H1 (cell line): Measurements from ENCODE around the gene CTIF. TPM values are rescaled to one million over a fixed set of nuclear protein-coding genes. Genes with fewer than 3 reads are reported as not detected.

Experiments
- CTCF ChIA-PET: fragments of 300-600 bp; sonication (Branson Sonifier 250); formaldehyde crosslinking; loops from one replicate; lab custom pipeline; 2021; ENCODE audit not compliant: partially characterized antibody; lab: Charles Lee
- POLR2A ChIA-PET: fragments of 300-600 bp; sonication (Branson Sonifier 250); formaldehyde crosslinking; loops from one replicate; lab custom pipeline; 2021; ENCODE audit warnings: inconsistent platforms; ENCODE audit not compliant: partially characterized antibody; lab: Charles Lee
- DNase-seq, 2 experiments: peaks; one replicate each; pipeline versions ENCODE4 v3.0.0 to v3.0.0-alpha.2; 2010 to 2022; ENCODE audit warnings: low spot score in 2 of 2, low read depth in 1 of 2, mixed read lengths in 1 of 2
- FAIRE-seq: peaks from 2 replicates; lab custom pipeline; 2011; peaks lifted over from hg19 to GRCh38; lab: Jason Lieb, UNC
- H2AFZ ChIP-seq: 2 replicates; pipeline ENCODE4 v1.8.1; 2012; ENCODE audit warnings: low read length, inconsistent platforms
- H2AK5ac ChIP-seq: 2 replicates; pipeline ENCODE4 v1.6.1; 2013; ENCODE audit warnings: low read depth, low read length
- H2BK120ac ChIP-seq: replicated peaks from 2 replicates; pipeline ENCODE3; 2013; ENCODE audit warnings: low read depth, low read length, inconsistent platforms
- H2BK12ac ChIP-seq: 2 replicates; pipeline ENCODE4 v1.6.1; 2013; ENCODE audit warnings: low read depth, low read length
- H2BK15ac ChIP-seq: 2 replicates; pipeline ENCODE4 v1.6.1; 2013; ENCODE audit warnings: low read length
- H2BK20ac ChIP-seq: 2 replicates; pipeline ENCODE4 v1.6.1; 2013; ENCODE audit warnings: low read length
- H2BK5ac ChIP-seq: 2 replicates; pipeline ENCODE4 v1.6.1; 2013; ENCODE audit warnings: low read depth, low read length
- H3K14ac ChIP-seq: 2 replicates; pipeline ENCODE4 v1.6.1; 2013; ENCODE audit warnings: inconsistent platforms; ENCODE audit not compliant: insufficient read length
- H3K18ac ChIP-seq: 2 replicates; pipeline ENCODE4 v1.6.1; 2013; ENCODE audit warnings: low read length; ENCODE audit errors: extremely low read depth
- H3K23ac ChIP-seq: 2 replicates; pipeline ENCODE4 v1.6.1; 2013; ENCODE audit warnings: inconsistent platforms; ENCODE audit not compliant: insufficient read length
- H3K23me2 ChIP-seq: 2 replicates; pipeline ENCODE4 v1.6.1; 2013; ENCODE audit warnings: low read depth, low read length
- H3K27ac ChIP-seq: 2 replicates; pipeline ENCODE4 v1.6.1; 2011; ENCODE audit warnings: low read depth, low read length, inconsistent platforms
- H3K27me3 ChIP-seq, 4 experiments: replicated peaks in 1 of 4; 1 replicate in 1 of 4; 2 replicates in 3 of 4; pipeline versions ENCODE4 v1.6.1 to v1.8.1; 2011 to 2013; ENCODE audit warnings: low read length in 3 of 4, mild to moderate bottlenecking in 3 of 4, inconsistent platforms in 2 of 4, mixed read lengths in 2 of 4, moderate library complexity in 1 of 4; ENCODE audit not compliant: control insufficient read depth in 3 of 4, insufficient read depth in 3 of 4; ENCODE audit errors: extremely low read depth in 1 of 4
- H3K36me3 ChIP-seq, 4 experiments: 2 replicates each; pipeline versions ENCODE4 v1.6.1 to v1.8.1; 2011 to 2013; ENCODE audit warnings: mild to moderate bottlenecking in 4 of 4, low read length in 3 of 4, moderate library complexity in 2 of 4, control low read depth in 1 of 4, inconsistent platforms in 1 of 4; ENCODE audit not compliant: insufficient read depth in 4 of 4, control insufficient read depth in 2 of 4
- H3K4ac ChIP-seq: replicated peaks from 2 replicates; pipeline ENCODE3; 2013; ENCODE audit warnings: low read length, low read depth, mixed read lengths, inconsistent platforms; ENCODE audit not compliant: insufficient read length
- H3K4me1 ChIP-seq, 4 experiments: replicated peaks in 1 of 4; 1 replicate in 1 of 4; 2 replicates in 3 of 4; pipeline versions ENCODE4 v1.6.1 to v1.8.1; 2011 to 2013; ENCODE audit warnings: low read length in 3 of 4, inconsistent platforms in 2 of 4, mixed read lengths in 1 of 4; ENCODE audit not compliant: insufficient read depth in 4 of 4, control insufficient read depth in 3 of 4
- H3K4me2 ChIP-seq, 2 experiments: 2 replicates each; pipeline versions ENCODE4 v1.6.1 to v1.8.1; 2011 to 2013; ENCODE audit warnings: low read depth in 2 of 2, low read length in 2 of 2, control low read depth in 1 of 2, inconsistent platforms in 1 of 2, mild to moderate bottlenecking in 1 of 2; ENCODE audit not compliant: insufficient read depth in 1 of 2
- H3K4me3 ChIP-seq, 4 experiments: fragments of 200-600, 300-600 bp in 1 of 4; sonication (generic), shearing (Covaris generic), sonication (Bioruptor Twin) in 1 of 4; 2 replicates each; pipeline versions ENCODE4 v1.5.1 to v1.8.1; 2011 to 2016; ENCODE audit warnings: low read length in 4 of 4, low read depth in 3 of 4, control low read depth in 2 of 4, inconsistent platforms in 2 of 4, mild to moderate bottlenecking in 2 of 4, mixed read lengths in 1 of 4, moderate library complexity in 1 of 4; ENCODE audit not compliant: insufficient read depth in 2 of 4; ENCODE audit errors: extremely low read depth in 1 of 4
- H3K56ac ChIP-seq: replicated peaks from 2 replicates; pipeline ENCODE3; 2013; ENCODE audit warnings: low read depth, mild to moderate bottlenecking, mixed read lengths, low read length, inconsistent platforms; ENCODE audit not compliant: insufficient read length
- H3K79me1 ChIP-seq: 2 replicates; pipeline ENCODE4 v1.6.1; 2013; ENCODE audit warnings: low read depth, low read length, control low read depth
- H3K79me2 ChIP-seq, 2 experiments: 2 replicates each; pipeline versions ENCODE4 v1.6.1 to v1.8.1; 2012 to 2013; ENCODE audit warnings: low read length in 2 of 2, mild to moderate bottlenecking in 2 of 2, inconsistent platforms in 1 of 2; ENCODE audit not compliant: insufficient read depth in 2 of 2, control insufficient read depth in 1 of 2
- H3K9ac ChIP-seq, 4 experiments: replicated peaks in 1 of 4; 1 replicate in 1 of 4; 2 replicates in 3 of 4; pipeline versions ENCODE4 v1.6.1 to v1.8.1; 2011 to 2013; ENCODE audit warnings: low read depth in 3 of 4, low read length in 3 of 4, control low read depth in 2 of 4, mild to moderate bottlenecking in 2 of 4, moderate library complexity in 2 of 4, inconsistent platforms in 1 of 4; ENCODE audit errors: extremely low read depth in 1 of 4
- H3K9me3 ChIP-seq, 2 experiments: 2 replicates each; pipeline versions ENCODE4 v1.6.1 to v1.8.1; 2012 to 2013; ENCODE audit warnings: mild to moderate bottlenecking in 2 of 2, moderate library complexity in 2 of 2, control low read depth in 1 of 2, inconsistent platforms in 1 of 2, low read depth in 1 of 2, low read length in 1 of 2, mixed read lengths in 1 of 2; ENCODE audit not compliant: insufficient read depth in 2 of 2
- H4K20me1 ChIP-seq, 2 experiments: replicated peaks in 1 of 2; 2 replicates each; pipeline versions ENCODE3 to v1.8.1; 2011 to 2013; ENCODE audit warnings: inconsistent platforms in 2 of 2, low read length in 2 of 2, mild to moderate bottlenecking in 1 of 2; ENCODE audit not compliant: insufficient read depth in 2 of 2, control insufficient read depth in 1 of 2
- H4K5ac ChIP-seq: 2 replicates; pipeline ENCODE4 v1.6.1; 2013; ENCODE audit warnings: low read length, low read depth, mixed read lengths, inconsistent platforms; ENCODE audit not compliant: insufficient read length
- H4K8ac ChIP-seq: 2 replicates; pipeline ENCODE4 v1.8.0; 2013; ENCODE audit warnings: mild to moderate bottlenecking, moderate library complexity, low read length, inconsistent platforms; ENCODE audit not compliant: insufficient read depth; ENCODE audit errors: extremely low read depth
- H4K91ac ChIP-seq: replicated peaks from 2 replicates; pipeline ENCODE3; 2013; ENCODE audit warnings: low read length, mixed read lengths, inconsistent platforms; ENCODE audit not compliant: insufficient read length
- CHD1 ChIP-seq: IDR thresholded peaks from 2 replicates; pipeline ENCODE4 v1.6.1; 2012; ENCODE audit warnings: low read depth, low read length, improper control_type of control experiment
- EGR1 ChIP-seq: IDR thresholded peaks from 2 replicates; pipeline ENCODE4 v1.6.1; 2011; ENCODE audit warnings: low read depth, low read length, borderline replicate concordance
- HDAC2 ChIP-seq, 2 experiments: fragments of 300-600 bp in 1 of 2; sonication (generic) in 1 of 2; IDR thresholded peaks; 2 replicates each; pipeline ENCODE4 v1.6.1; 2011 to 2012; ENCODE audit warnings: low read depth in 2 of 2, low read length in 2 of 2, mild to moderate bottlenecking in 2 of 2, moderate library complexity in 2 of 2, borderline replicate concordance in 1 of 2, inconsistent platforms in 1 of 2
- JUN ChIP-seq: IDR thresholded peaks from 2 replicates; pipeline ENCODE4 v1.6.1; 2011; ENCODE audit warnings: low read depth, mild to moderate bottlenecking, improper control_type of control experiment, low read length
- NRF1 ChIP-seq: IDR thresholded peaks from 2 replicates; pipeline ENCODE4 v1.6.1; 2011; ENCODE audit warnings: mild to moderate bottlenecking, low read depth, low read length, improper control_type of control experiment
- SIRT6 ChIP-seq: IDR thresholded peaks from one replicate; pipeline ENCODE4 v1.7.1; 2012; ENCODE audit warnings: low read length, inconsistent platforms
- WGBS, 2 experiments: shearing (Covaris generic) in 1 of 2; methylation state at CpG; one replicate each; pipeline versions ENCODE4 v1.1.6 to v1.1.7; 2013 to 2015; ENCODE audit warnings: low lambda C conversion rate in 2 of 2, mixed read lengths in 2 of 2, inconsistent platforms in 1 of 2, low coverage in 1 of 2, missing lambda C conversion rate in 1 of 2; ENCODE audit not compliant: insufficient replicate concordance in 2 of 2, insufficient coverage in 1 of 2, insufficient read length in 1 of 2; ENCODE audit errors: extremely low coverage in 1 of 2, missing lambda C conversion rate in 1 of 2; 5-methylcytosine and 5-hydroxymethylcytosine counted together
- polyA plus RNA-seq, 7 experiments: library from polyadenylated mRNA; depleted of rRNA in 3 of 7; stranded (reverse) in 5 of 7; unstranded in 2 of 7; fragments of >200 nt in 5 of 7; fragments of 200-250 nt in 2 of 7; gene quantifications; 1 replicate in 5 of 7; 2 replicates in 1 of 7; 4 replicates in 1 of 7; pipeline versions ENCODE4 v1.2.1 to v1.2.3, GENCODE V29; 2011 to 2013; ENCODE audit warnings: missing spikeins in 2 of 7, mixed read lengths in 2 of 7
- total RNA-seq: library from RNA; stranded (reverse); fragmentation: NEBNext Ultra II Directional; extraction: Animal tissue kit (Norgen Biotek cat#: 25700); gene quantifications from 2 replicates; pipeline ENCODE4 v1.2.1, GENCODE V29; 2021

The CTIF gene
- total and polyA plus RNA-seq, 2 of the 8 experiments (the other 6 are each of a cell fraction or from before 2014, with no cell fraction given), result 9.0 to 17.8 TPM

DNA sequence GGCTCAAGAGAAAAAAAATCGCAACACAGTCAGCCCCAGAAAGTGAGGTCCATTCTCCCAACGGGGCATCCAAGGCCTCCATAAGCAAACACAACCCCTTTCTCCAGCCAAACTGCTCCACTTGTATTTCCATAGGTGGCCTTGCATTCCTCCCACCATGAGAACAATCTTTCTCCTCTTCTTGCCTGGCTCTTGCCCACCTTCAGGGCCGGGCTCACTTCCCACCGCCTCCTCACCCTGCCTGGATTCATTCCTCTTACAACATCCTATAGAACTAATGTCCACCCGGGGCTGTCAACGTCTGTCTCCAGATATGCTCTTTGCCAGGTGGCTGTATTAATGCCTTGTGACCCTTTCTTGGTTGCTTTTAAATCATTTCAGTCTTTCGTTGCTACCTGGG lies 287.4 kb downstream of the CTIF start:
- no peak overlapping the region for H3K4me3 ChIP-seq
- 92% methylated on average over 7 of the region's 7 CpGs; no CpG with 5 or more reads in 1 of the 2 experiments for WGBS, 2 experiments
- peak in 1 of 2 experiments; percentile 31 for DNase-seq

More for the DNA sequence above, 287.4 kb downstream of the CTIF start:
- Histone ChIP-seq H3K4ac (no peak overlapping the region), H4K20me1 (no peaks in the 10 kb centered on the region), H2BK20ac (0 out of 2 replicates have a peak overlapping the region, but pooled peaks have one; percentile 5), H3K79me2 (no peaks in the 10 kb centered on the region), H3K23ac (no peak overlapping the region), H3K14ac (no peak overlapping the region), H4K5ac (no peak overlapping the region), H3K27ac (no peak overlapping the region), H4K91ac (no peak overlapping the region), H2AFZ (no peak overlapping the region), H3K4me1 (peaks cover 11 to 30% (median 21%) of the 10 kb centered on the region in 4 experiments), H2BK12ac (no peak overlapping the region), H3K9ac (no peak overlapping the region), H2BK15ac (no peak overlapping the region), H2BK5ac (no peak overlapping the region), H4K8ac (no peak overlapping the region), H2AK5ac (0 out of 2 replicates have a peak overlapping the region, but pooled peaks have one; percentile 70), H3K4me2 (no peak overlapping the region), H3K56ac (no peak overlapping the region), H3K18ac (no peak overlapping the region), H3K36me3 (no peaks in the 10 kb centered on the region), H3K27me3 (no peaks in the 10 kb centered on the region), H2BK120ac (no peak overlapping the region), H3K79me1 (no peaks in the 10 kb centered on the region), H3K9me3 (no peaks in the 10 kb centered on the region), H3K23me2 (peaks cover 2% of the 10 kb centered on the region; the same call in 1 of the 2 replicates)
- TF ChIP-seq NRF1 (no peak), SIRT6 (no peak), HDAC2 (IDR thresholded peaks at IDR 0.05; ENCODE audit: borderline replicate concordance in 1 of 2, low read depth in 2 of 2, low read length in 2 of 2) (no peak), JUN (no peak), EGR1 (no peak), CHD1 (no peak)
- ChIA-PET POLR2A (interaction anchor here (1.8 kb wide), 1 partner anchor 10 kb away, joined by 5 read pairs; no protein-coding TSS in a partner anchor), CTCF (interaction anchor here (0.6 to 5.3 kb wide), 4 partner anchors 10 to 336 kb away, joined by 3 to 28 read pairs (median 4); no protein-coding TSS in a partner anchor)
- no peak for FAIRE-seq
